ENCODE results near the gene CAPG. TPM values are rescaled to one million over a fixed set of nuclear protein-coding genes. Genes with fewer than 3 reads are reported as not detected.

The CAPG gene
- total and polyA plus RNA-seq, 2 of the 4 experiments (the other 2 are of a cell fraction): 79.9 to 98.3 TPM

- TF ChIP-seq CTCF (conservative IDR thresholded peaks at IDR 0.05; ENCODE audit: low read depth, low read length) (no peak), RAD21 (IDR thresholded peaks at IDR 0.05; ENCODE audit: low read length) (no peak)
Measured at GRCh38 chr2:85437488-85438200, 27.5 kb upstream of the CAPG start (continued).

All from IMR-90 (cell line).